T-helper 2 cell treated with Interferon-gamma antibody and Interleukin-4, amounts not matched to agents 100 ng/mL and 5 ng/mL, for 36 hours (primary cell): ENCODE data around the gene CORO2A. TPM values are rescaled to one million over a fixed set of nuclear protein-coding genes. Genes with fewer than 3 reads are reported as not detected.

ENCODE experiments used
- intact Hi-C: fragments of 100-400 bp; cut with micrococcal nuclease; formaldehyde crosslinking; loops from one replicate; pipeline ENCODE4 v1.15.1; 2023
- total RNA-seq: library from RNA; stranded (reverse); gene quantifications from 2 replicates; pipeline ENCODE4 v1.2.3, GENCODE V29; 2022

The CORO2A gene
- total RNA-seq, 1 donor from 2014 or later = 3.2 TPM

GRCh38 chr9:98219794-98220370 is 27.4 kb upstream of the CORO2A start:
- intact Hi-C loops = no loop called here

- intact Hi-C loops = no loop called here
Observed at GRCh38 chr9:98219364-98219716, 26.9 kb upstream of the CORO2A start.

GRCh38 chr9:98218562-98219363 is 26.3 kb upstream of the CORO2A start:
- intact Hi-C loops = no loop called here

GRCh38 chr9:98217255-98217654 is 24.8 kb upstream of the CORO2A start:
- intact Hi-C loops = no loop called here

DNA sequence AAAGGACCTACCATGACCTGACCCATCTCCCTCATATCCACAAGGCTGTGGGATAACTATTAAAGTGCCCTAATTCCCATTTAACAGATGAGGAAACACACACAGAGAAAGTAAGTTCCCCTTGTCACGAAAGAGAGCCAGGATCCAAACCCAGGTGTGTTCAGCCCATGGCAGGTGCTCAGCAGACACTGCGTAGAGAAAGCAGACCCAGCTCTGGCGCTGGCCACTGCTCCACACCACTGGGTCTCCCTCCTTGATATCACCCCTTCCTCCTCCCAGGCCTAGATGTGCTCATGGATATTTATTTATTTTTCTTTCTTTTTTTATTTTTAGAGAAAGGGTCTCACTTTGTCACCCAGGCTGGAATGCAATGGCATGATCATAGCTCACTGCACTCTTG is 24.0 kb upstream of the CORO2A start:
- intact Hi-C loops = no loop called here

DNA sequence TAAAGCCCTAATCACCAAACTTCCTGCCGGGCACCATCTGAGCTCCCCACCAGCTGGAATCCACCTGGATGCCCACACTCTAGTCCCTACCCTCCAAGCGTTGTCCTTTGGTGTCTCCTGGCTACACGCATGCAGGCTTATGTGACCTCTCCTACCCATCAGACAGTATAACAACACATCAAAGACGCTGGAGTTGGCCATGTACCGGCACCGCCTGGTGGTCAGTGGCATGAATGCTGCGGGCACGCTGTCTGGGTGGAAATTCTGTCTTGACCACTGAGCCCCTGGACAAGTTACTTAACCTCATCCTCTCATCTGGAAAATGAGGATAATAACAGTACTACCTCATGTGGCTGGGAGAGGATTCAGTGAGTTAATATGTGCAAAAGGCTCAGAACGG is 23.4 kb upstream of the CORO2A start:
- intact Hi-C loops = no loop called here

GRCh38 chr9:98215271-98215670 is 22.8 kb upstream of the CORO2A start:
- intact Hi-C loops = no loop called here

DNA sequence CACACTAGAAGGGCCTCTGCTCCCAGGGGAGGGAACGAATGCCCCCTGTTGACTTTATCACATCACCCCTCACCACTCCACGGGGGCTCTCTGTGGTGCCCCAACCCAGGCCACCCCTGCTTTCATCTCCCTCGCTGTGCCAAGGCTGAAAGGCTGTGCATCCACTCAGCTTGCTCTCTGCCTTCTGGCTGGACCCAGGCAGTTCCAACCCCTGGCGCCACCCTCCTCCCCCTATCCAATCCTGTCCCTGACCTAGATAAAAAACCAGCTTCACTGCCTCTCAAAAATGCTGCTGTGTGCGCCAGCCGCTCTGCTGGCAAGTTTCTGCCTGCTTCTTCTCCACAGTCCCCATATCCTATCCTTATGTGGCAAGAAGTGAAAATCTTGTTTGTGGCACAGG is 22.4 kb upstream of the CORO2A start:
- intact Hi-C loops = no loop called here

DNA sequence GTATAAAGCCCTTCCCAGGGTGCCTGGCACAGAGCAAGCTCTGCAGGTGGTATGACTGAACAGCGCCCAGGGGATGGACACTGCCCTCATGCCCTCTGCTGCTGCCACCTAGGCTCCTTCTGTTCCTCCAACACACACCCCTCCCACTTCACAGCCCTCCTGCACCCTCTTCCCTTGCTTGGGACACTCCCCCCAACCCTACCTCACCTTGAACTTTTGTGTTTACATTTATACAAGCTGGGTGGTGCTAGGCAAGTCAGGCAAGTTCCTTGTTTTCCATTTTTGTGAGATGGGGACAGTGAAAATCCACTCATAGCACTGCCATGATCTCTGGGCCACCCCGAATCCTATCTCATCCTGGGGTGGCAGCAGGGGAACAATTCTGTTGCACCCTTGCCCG is 18.8 kb upstream of the CORO2A start:
- intact Hi-C loops = no loop called here

DNA sequence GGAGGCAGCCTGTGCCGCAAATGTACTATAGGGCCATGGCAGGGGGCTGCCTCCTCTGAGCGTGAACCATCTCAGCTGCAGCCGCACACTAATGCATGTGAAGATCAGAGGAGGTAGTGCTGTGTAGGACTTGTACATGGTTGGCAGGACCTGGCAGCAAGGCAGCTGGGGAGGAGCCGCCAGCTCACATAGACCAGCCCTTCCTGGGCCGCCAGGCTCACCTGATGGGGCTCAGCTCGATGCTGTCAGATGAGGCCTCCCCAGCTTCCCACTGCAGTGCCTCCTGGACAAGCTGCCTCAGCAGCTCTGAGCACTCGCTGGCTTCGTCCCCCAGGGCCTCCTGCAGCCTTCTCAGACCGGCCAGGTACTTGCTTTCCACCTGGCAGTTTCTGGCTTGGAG is 18.0 kb upstream of the CORO2A start:
- intact Hi-C loops = no loop called here

DNA sequence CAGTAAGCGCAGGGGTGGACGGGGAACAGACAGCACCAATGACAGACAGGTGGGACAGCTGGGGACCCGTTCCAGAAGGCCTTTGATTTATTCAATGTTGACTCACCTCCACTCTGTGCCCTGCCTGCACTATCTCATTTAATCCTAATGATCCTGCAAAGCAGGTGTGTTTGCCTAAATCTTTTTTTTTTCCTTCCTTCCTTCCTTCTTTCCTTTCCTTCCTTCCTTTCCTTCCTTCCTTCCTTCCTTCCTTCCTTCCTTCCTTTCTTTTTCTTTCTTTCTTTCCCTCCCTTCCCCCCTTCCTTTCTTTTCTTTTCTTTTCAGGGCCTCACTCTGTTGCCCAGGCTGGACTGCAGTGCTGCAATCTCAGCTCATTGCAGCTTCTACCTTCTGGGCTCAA is 17.1 kb upstream of the CORO2A start:
- intact Hi-C loops = loop anchor here (5.0 kb wide), 1 partner anchor 92 kb away; the partner anchor contains the start of gene TRIM14

DNA sequence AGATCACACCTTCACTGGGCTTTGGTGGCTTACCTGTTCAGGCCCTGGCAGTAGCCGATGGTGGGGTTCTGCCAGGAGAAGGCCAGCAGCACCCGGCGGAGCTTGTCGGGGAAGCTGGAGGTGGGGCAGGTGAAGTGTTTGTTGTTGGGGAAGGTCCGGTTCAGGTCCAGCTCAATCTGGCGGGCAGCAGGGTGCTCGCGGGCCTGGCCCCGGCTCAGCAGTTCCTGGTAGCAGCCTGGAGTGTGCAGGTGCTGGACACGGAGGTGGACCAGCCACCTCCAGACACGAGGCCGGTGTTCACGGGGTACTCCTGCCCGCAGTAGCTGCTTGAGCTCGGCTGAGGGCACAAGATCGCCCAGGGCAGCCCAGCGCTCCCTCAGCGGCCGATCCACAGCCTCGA is 16.2 kb upstream of the CORO2A start:
- intact Hi-C loops = loop anchor here (5.0 kb wide), 1 partner anchor 91 kb away; the partner anchor contains the start of gene TRIM14

DNA sequence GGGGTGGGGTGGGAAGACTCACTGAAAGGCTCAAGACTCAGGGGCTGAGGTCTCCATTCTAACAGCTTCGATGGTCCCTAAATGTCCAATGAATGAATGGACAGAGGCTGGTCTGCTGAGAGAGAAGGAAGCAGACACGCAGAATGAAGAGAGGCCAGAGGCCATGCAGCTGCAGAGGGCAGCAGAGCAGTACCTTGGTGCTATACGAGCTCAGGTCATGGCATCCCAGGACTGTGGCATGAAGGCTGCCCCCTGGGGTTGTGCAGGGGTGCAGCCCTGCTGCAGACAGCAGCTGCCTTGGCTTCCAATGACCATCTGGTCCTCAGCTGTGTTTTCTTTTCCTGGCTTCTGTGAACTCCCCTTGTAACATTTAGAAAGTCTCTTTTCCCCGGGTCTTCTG is 15.2 kb upstream of the CORO2A start:
- intact Hi-C loops = loop anchor here (5.0 kb wide), 1 partner anchor 90 kb away; the partner anchor contains the start of gene TRIM14

- intact Hi-C loops = loop anchor here (5.0 kb wide), 1 partner anchor 89 kb away; the partner anchor contains the start of gene TRIM14
Observed at GRCh38 chr9:98206754-98207153, 14.3 kb upstream of the CORO2A start.

GRCh38 chr9:98204692-98205091 is 12.3 kb upstream of the CORO2A start:
- intact Hi-C loops = loop anchor here (1.0 to 5.0 kb wide), 4 partner anchors 50 to 129 kb away; partner anchors contain the start of genes TBC1D2 and TRIM14

DNA sequence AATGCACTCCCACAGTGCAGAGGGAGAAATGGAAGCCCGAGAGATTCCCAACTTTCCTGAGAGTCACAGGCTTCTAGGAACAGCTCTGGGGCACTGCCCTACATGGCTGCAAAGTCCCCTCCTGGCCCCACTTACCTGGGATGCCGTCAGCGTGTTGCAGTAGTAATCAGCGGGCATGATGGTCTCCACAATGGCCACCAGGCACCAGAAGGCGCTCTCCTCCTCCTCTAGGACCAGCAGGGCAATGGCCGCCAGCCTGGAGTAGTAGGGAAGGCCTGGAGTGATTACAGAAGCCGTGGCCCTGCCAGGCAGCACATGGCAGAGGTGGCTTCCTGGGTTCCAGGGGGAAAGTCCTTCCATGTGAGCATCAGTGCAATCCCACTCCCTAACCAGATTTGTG is 10.7 kb upstream of the CORO2A start:
- intact Hi-C loops = no loop called here

DNA sequence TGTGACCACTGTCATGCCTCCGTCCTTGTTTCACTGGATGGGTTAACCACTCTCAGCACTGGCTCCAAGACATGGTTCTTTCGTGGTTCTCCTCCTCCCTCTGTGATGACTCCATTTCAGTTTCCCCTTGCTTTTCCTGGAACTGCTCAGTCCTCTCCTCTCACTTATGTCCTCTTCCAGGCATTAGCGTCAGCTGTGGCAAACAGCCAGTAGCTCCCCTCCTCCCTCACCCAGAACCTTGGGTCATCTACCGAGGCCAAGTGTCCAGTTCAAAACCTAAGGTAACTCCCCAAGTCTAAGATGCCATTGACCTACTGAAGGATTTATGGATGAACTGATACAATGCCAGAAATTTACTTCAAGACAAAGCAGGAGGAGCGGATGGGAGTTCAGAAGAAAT is 9.8 kb upstream of the CORO2A start:
- intact Hi-C loops = no loop called here

DNA sequence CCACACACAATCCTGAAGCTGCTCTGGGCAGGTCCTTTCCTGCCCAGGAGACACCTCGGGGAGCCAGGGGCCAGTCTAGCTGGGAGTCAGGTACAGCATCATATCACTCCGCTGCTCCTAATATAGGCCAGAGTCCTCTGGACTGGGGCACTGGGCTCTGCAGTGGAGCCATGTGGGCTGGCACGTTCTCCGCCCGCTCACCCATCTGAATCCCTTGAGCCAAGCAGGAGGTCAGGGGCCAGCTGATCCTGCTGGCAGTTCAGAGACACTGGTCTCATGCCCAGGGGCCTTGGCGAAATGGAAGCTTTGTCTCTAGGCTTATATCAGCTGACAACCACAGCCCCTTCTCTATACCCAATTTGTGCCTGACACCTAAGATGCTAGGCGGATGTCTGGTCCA is 9.3 kb upstream of the CORO2A start:
- intact Hi-C loops = no loop called here

GRCh38 chr9:98201102-98201501 is 8.7 kb upstream of the CORO2A start:
- intact Hi-C loops = no loop called here

- intact Hi-C loops = no loop called here
Observed at GRCh38 chr9:98199388-98200033, 7.1 kb upstream of the CORO2A start.

- intact Hi-C loops = no loop called here
Observed at GRCh38 chr9:98195671-98196070, 3.2 kb upstream of the CORO2A start.

GRCh38 chr9:98193336-98193944 is 1.0 kb upstream of the CORO2A start:
- intact Hi-C loops = loop anchor here (1.0 to 5.0 kb wide), 3 partner anchors 75 to 119 kb away; partner anchors contain the start of gene TRIM14
